ENCODE measurements around the gene MTURN.

MTURN gene

DNA sequence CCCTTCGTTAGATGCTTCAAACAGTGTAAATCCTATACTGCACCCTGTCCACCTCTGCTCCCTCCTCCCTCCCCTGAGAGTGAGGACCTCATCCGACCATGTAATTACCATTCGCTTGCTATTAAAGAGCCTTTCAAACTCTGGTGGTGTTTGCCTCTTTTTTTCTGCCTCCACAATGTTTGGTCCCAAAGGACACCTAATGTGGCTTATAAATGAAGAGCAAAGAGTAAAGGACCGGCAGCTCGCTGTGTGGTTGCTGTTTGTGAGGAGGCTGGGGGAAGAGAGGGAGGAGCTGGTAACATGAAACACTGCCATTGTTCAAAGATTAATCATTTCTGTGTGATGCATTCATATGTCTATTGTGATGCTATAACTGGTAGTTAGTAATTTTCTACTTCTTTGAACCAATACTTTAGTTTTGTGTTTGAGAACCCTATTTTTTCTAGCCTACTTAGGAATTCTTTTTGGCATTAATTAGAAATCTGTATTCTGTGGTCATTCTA is 27.9 kb downstream of the MTURN start:
- DNase-seq, result peak; percentile 22

DNA sequence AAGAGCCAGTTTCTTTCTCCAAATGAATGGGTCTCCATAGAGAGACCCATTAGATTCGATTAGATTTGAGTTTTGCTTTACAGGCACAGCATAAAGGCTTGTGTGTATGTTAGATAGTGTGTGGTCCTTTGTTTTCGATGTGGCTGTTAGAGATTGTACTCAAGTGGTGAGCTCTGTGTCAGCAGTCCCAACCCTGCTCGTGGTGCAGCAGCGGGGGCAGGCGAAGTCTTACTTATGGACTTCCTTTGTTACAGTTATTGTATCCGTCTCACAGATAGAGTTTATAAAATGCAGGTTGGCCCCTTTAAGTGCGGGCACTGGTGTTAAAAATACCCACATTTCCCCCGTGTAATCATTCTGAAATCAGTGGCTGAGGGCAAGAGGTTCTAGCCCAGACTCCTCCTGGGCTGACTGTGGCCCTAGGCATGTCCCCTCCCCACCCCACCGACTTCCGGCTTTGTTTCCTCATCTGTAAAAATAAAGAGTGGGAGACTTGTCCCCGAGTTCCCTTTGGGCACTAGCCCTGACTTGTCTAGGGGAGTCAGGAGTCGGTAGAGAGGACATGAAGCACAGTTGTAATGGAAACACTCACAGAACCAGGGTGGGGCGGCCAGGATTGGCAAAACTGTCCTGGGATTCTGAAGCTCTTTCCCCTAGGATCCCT is 28.6 kb downstream of the MTURN start:
- peak; percentile 54 for DNase-seq

DNA sequence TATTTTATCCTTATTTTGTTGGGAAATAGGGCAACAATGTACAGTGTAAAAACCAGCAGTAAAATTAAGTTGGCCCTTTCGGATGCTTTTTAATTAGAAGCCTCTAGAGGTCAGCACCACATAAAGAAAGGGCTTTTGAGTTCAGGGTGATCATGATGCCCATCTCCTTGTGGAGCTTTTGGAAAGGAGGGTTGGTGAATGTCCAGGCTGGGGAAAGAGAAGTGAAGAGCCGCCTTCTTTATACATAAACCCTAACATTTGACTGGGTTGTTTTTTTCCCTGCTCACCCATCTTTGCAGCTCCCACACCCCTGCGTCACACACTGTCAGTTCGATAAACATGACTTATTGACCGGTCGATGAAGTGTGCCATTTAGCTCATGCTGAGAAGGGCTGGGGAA is 29.8 kb downstream of the MTURN start:
- DNase-seq, result peak; percentile 48

DNA sequence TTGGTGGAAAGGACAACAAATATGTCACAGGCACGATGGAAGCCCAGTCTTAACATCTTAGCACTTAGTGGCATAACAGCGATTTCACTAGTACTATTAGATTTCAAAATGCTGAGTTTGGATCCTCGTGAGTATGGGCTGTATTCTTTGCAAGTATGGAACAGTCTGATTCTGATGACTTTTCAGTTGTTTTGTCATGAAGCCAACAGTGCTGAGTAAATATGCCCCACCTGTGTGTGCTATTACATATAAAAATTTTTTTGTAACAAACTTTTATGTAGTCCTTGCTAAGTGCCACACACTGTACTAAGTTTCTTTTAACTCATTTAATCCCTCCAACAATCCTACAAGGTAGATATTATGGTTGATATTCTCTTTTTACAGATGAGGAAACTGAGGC is 30.8 kb downstream of the MTURN start:
- DNase-seq, result no peak

DNA sequence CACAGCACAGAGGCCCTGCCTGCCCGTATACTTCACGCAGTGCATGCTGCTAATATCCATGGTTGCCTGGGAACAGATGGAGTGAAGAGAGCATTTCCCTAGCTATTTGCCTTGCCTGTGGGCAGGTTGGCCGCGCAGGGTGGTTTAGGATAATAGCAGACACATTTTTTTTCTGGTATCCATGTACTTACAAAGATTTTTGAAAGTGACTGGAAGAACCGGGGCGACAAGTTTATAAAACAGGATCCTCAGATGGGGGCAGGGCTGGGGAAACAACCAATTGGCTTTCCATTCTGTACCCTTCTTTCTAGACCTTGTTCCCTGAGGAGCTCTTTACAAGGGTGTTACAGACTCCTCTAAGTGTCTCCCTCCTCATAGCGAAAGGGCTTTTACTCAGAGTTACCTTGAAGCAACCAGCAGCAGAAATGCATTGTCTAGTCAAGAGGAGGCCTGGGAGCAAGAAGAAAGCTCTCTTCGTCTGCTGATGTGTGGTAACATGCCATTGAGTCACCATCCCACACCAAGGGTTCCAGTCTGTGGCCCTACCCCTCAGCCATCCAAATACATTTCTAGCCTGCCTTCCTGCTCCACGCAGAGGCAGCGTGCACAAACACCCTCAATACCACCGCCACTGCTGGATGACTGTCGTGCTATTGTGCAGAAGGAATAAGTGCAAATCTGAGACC is 31.5 kb downstream of the MTURN start:
- no peak for DNase-seq

DNA sequence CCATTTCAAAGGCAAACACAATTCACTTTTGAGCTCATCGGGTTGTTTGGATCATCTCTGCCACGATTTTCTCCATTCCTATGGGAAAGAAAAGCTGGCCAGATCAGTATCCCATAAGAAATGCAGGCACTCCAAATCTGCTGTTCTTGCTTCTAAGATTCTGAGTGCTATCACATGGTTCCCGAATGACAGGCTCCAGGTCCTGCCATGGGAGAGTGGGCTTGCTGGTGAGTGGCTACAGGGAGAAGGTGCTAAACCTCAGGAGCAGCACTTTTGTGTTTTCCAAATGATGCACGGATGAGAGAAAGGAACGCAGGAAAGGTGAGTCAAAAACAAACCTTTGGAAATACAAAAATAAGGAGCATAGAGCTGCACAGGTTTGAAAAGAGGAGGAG is 32.1 kb downstream of the MTURN start:
- no peak for DNase-seq

DNA sequence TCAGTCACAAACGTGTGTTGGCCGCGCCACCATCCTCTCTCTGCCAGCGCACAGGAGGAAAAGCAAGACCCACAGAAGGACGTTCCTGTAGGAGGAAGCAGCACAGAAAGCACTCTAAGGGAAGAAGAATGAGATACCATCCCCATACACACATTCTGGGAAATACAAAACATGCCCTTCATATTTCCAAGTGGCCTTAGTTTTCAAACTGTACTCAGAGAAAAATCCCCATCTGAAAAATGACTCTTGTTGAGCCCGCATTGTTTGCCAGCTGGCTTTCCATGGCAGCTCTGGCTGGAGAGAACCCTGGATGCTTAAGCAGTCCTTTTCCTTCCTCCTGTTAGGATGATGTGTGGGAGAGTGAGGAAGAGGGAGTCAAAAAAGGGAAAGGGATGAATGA is 33.1 kb downstream of the MTURN start:
- DNase-seq, result no peak

DNA sequence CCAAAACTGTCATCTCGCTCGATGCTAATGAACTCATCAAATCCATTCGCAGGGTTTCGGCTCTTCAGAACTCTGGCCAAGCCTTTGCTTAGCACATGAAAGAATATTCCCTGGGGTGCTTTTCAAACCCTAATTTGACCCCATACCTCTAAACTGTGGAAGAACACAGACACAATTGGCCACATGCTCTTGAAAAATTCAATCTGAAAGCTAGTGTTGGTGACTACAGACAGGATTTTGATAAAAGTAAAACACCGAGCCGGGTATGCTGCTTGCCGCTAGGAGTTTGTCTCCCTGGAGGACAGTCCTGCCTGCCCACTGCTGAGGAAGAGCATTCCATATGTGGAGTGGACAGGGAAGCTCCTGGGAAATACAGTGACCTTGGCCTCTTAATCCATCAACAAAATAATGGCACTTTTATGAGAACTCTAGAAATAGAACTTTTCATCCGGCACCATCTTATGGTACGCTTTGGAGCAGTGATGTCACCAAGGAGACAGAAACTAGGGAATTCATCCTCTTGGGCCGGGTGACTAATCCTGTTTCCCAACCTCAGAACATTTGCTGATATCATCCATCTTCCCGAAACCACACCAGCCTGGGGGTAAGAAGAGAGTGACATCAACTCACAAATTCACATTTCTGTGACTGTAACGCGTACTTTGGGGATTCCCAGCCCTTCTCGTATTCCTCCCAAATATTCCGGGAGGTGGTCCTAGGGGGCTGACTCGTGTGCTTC is 34.2 kb downstream of the MTURN start:
- no peak for DNase-seq

DNA sequence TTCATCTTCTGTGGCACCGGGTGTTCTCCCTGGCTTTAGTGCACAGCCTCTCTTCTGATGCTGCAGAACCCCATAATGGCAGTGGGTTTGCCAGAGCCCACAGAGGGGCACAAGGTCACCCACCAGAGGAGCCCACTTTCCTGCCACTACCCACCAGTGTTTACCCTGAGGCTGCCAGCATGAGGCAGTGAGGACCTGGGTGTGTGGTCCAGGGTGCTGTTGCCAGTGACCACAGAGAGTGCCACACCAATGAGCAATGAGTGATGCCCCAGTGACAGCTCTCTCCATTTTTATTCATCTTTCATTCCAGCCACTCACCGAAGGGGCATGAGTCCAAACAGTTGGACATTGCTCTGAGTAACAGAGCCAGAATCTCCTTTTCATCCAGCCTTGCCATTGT is 34.8 kb downstream of the MTURN start:
- DNase-seq, result no peak

DNA sequence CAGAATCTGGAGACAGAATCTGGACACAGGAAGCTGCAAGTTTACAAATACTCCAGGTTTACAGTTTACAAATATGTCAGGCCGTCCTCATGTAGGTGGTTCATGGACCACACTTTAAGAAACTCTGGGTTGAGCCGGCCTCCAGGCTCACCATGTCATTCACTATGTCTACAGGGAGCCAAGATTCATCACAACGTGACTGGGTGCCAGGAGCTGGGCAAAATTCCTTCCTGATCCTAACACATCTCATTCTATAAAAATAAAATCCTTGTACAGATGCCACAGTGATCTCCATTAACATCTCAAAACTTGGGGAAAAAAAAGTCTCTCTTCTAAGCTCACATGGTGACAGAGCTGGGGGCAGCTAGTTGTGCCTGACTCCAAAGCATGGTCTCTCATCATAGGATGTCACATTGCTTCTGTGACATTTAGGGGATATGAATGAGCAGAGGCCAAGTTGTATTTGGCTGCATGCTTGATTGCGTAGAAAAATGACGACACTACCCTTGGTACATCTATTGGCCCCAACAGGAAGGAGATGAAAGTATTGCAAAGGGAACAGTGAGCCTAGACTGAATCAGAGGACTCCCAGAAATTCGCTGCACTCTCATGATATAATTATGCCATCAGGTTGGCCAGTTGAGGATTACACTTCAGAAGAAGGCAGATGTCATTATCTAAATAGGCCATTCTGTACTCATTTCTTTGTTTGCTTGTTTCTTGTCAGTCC is 35.9 kb downstream of the MTURN start:
- DNase-seq, result no peak

DNA sequence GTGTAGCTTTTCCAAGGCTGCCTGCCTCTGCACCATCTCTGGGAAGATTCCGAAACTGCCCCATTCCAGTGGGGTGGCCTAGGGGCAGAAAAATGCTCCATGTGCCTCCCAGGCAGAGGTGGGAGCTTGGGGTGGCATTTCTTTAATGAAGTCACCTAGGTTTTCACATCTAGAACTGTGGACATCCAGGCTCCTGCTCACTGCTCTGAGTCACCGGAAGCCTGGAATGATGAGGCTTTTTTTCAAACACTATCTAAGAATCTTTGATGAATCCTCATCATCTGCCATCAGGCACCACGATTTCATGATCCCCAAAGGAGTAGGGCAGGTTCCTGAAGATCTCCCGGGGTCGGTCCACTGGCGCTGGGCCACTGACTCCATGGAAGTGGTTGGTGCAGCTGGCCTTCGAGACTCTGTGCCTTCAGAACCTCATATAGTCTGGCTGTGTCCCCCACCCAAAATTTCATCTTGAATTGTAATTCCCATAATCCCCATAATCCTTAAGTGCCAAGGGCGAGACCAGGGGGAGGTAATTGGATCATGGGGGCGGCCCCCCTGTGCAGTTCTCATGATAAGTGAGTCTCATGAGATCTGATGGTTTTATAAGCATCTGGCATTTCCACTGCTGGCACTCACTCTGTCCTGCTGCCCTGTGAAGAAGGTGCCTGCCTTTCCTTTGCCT is 37.1 kb downstream of the MTURN start:
- DNase-seq, result no peak

DNA sequence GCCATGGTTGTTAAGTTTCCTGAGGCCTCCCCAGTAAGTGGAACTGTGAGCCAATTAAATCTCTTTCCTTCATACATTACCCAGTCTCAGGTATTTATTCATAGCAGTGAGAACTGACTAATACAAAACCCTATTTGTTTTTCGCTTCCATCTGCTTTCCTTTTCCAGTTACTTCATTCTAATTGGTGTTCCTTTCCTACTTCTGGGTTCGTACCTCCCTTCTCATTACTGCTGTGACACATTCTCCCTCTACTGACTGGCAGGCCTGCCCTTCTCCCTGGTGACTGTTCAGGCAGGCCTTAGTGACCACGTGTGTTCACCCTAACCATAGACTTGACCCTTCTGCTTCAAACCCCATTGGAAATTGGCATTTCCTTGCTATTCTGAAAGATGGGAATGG is 37.7 kb downstream of the MTURN start:
- no peak for DNase-seq

DNA sequence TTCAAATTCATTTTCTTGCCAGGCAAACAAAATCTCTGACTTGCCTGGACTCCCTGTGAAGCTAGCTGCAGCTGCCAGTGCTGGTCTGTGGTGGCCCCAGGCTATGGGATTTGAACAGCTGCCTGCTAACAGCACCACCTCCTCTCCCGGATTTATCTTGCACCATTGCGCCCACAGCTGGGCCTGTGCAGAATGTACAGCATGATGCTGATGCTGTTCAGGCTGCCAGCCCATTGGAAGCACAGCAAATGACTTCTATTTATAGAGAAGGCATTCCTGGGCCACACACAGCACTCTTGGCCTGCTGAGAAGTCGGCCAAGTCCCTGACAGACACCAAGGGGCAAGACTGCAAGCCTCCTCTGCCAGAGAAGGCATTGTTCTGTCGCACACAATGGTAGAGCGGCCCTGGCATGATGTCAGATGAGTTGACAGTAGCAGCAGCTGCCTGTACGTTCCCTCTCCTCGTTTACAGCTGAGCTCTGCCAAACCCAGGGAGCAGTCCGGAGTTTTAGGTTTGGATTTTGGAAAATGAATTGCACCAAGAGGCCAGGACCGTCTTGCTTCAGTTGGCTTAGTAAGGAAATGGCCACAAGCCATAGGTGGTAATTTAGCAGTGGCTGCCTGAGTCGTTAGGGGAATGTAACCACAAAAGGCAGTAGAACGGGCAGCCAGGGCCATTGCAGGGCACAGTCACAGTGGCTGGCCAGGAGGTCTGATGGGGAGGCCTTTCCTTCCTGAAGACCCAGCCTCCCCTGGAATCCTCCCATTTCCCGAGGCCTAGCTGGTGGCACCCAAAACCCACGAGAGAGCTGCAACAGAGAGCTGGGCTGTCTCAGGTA is 38.5 kb downstream of the MTURN start:
- no peak for DNase-seq

DNA sequence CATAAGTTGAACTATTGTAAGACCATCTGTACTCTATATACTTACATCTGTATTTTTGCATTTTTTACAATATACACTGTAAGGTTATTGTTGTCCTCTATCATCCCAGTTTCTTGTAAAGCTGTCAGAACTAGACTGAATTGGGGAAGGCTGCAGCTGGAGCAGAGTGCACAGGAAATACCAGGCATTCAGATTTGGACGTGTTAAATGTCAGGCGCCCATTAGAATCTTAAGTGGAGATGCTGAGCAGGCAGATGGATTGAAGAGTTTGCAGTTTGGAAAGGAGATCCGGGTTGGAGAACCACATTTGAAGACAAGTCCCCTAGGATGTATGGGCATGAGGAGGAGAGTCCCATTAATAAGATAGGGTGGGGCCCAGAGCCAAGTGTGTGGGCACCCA is 40.4 kb downstream of the MTURN start:
- DNase-seq, result no peak

DNA sequence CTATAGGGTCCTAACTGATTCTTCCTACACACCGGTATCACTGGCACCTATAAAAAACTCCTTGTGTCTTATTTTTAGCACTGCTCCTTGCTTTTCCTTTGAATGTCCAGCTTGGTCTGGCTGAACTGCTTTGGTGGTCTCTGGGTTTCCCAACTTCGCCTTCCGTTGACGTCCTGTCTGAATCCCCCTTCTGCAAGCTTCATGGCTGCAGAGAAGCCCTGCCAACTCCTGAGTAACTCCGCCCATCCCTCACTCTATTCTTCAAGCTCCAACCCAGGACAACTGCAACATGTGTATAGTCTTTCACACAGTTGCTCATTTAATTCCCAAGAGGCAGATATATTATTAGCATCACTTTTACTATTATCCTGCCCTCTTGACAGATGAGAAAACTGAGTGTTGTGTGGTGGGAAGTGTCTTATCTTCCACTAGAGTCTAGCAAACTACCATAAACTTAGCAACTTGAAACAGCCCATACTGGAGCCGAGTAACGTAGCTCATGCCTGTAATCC is 40.9 kb downstream of the MTURN start:
- DNase-seq, result no peak

DNA sequence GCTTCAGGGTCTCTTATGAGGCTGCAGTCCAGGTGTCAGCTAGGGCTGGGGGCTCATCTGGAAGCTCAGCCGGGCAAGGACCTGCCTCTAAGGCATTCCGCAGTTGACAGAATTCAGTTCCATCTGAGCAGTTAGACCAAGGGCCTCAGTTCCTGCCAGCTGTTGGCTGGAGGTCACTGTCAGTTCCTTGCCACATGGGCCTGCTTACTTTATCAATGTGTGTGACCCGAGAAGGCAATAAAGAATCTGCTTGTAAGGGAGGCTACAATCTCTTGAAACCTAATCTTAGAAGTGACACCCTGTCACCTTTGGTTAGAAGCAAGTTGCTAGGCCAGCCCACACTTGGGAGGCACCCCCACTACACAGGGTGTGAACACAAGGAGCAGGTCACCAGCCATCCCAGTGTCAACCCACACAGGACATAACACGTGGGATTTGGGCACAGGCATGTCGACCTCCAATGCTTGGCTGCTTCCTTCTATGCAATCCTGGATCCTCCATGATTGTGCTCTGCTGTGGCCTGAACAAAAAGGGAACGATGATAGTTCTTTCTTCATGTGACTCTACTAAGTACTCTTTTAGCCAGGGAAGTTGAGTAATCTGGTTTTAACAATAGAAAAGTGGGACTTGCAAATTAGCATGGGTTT is 41.8 kb downstream of the MTURN start:
- no peak for DNase-seq

DNA sequence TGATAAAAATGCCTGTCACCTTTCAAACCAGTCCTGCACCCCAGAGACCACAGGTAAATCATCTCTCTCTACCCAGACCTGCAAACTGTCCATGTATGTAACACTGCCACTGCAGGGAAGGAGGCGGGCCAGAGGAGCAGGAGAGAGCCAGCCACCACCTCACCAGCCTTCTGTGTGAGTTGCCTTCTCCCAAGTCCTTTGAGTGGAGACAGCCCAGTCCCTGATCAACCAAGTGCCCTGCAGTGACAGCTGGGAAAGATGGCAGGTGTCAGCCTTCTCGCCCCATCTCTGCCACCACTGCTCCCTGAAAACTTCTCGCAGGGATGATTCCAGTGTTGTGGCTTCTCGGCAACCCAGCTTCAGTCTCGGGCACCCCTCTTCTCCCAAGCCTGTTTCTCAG is 42.4 kb downstream of the MTURN start:
- no peak for DNase-seq

DNA sequence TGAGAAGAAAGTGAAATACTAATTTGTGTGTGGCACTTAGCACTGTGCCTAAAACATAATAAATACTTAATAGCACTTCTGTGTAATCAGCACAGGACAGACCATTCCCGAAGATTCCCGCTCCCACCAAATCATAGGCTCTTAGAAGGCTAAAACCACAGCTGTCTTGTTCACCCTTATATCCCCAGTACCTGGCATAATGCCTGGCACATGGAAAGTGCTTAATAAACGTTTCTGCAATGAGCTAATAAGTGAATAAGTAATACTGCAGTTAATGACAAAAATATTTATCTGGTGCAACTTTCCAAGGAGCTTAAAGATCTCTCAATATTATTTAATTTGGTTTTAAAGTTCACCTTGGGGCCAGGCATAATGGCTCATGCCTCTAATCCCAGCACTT is 43.2 kb downstream of the MTURN start:
- no peak for DNase-seq

DNA sequence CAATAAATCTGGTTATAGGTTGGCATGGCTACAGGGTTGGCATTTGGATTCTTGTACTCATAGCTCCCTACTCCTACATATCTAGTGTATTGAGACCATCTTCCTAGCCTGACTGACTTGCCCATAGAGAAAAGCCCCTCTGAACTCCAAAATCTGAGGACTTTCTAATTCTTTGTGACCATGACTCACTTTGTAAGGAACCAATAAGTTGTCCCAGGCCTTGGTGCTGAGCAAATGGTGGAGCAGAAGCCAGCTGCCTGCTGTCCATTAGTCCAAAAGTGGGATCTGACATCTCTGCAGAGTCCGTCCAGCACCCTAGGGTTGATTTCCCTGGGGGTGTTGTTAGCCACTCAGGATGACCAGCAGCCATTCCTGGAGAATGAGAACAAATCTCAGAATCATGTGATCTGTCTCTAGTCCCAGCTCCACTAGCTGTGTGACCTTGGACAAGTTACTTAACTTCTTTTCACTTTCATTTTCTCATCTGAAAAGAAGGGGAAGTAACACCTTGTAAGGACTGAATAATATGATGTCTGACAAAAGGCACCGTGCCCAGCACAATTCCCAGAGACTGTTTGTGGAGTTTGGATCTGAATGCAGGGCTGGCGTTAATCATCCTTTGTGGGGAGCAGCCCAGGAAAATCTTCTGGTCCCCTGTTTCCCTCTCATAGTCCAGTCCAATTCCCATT is 44.1 kb downstream of the MTURN start:
- DNase-seq, result peak; percentile 23

DNA sequence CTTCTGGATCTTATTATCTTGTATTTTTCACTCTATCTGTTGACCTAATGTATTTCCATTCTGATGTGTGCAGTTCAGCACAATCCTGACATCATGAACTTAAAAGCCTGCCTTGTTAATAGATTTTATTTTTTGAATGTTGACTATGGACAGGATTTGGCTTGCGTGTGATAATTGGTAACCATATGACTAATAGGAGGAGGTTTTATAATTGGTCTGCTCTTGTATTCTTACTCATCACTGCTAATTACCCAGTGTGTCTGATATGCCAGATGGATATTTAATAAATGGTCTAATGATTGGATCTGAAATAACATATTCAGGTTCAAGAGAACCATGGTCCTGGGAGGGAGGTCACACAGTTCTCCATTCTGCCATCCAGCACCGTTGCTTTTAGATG is 45.9 kb downstream of the MTURN start:
- no peak for DNase-seq
